ENCODE data around the gene STYXL1. TPM values are rescaled to one million over a fixed set of nuclear protein-coding genes. Genes with fewer than 3 reads are reported as not detected.

The STYXL1 gene
- total RNA-seq, 4 donors from 2014 or later, result 8.7 to 18.1 (median 12.5) TPM

DNA sequence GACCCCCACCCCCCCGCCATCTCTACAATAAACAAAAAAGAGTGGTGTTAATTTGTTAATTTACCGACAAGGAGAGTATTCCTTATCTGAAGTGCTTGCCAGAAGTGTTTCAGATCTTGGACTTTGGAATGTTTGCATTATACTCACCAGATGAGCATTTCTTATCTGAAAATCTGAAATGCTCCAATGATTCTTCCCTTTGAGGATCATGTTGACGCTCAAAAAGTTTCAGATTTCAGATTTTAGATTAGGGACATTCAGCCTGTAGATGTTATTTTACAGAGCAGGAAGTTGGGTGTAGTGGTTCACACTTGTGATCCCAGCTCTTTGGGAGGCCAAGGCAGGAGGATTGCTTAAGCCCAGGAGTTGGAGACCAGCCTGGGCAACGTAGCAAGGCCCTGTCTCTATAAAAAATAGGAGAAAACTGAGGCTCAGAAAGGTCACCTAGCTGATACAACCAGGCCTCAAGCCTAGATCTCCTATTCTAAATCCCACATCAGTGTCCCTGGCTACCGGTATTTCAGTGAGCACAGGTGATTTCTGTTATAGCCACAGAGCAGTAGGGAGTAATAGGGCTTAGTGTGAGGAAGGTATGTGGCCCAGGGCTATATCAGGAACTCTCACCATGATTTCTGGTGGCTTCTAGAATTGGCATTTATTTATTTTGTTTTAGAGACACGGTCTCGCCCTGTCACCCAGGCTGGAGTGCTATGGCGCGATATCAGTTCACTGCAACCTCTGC is 88.8 kb downstream of the STYXL1 start:
- ATAC-seq, result no peak
- Histone ChIP-seq H3K9me3 (no peaks in the 10 kb centered on the region), H3K4me1 (peaks cover 0 to 23% (median 6%) of the 10 kb centered on the region in 3 donors), H3K27ac (no peak overlapping the region), H3K27me3 (no peaks in the 10 kb centered on the region), H3K4me3 (no peak overlapping the region), H3K36me3 (peaks cover 0 to 70% of the 10 kb centered on the region in 2 donors)
- TF ChIP-seq, protein P1, sequence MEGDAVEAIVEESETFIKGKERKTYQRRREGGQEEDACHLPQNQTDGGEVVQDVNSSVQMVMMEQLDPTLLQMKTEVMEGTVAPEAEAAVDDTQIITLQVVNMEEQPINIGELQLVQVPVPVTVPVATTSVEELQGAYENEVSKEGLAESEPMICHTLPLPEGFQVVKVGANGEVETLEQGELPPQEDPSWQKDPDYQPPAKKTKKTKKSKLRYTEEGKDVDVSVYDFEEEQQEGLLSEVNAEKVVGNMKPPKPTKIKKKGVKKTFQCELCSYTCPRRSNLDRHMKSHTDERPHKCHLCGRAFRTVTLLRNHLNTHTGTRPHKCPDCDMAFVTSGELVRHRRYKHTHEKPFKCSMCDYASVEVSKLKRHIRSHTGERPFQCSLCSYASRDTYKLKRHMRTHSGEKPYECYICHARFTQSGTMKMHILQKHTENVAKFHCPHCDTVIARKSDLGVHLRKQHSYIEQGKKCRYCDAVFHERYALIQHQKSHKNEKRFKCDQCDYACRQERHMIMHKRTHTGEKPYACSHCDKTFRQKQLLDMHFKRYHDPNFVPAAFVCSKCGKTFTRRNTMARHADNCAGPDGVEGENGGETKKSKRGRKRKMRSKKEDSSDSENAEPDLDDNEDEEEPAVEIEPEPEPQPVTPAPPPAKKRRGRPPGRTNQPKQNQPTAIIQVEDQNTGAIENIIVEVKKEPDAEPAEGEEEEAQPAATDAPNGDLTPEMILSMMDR (IDR thresholded peaks at IDR 0.05), result no peak
- TF ChIP-seq EP300 (IDR thresholded peaks at IDR 0.05) (no peak), POLR2A (IDR thresholded peaks at IDR 0.05) (no peak), POLR2AphosphoS5 (IDR thresholded peaks at IDR 0.05) (no peak)
- WGBS, 2 donors (ENCODE audit: low coverage in 1 of 2), result 86 to 89% methylated on average over 6 to 9 of the region's 9 CpGs

DNA sequence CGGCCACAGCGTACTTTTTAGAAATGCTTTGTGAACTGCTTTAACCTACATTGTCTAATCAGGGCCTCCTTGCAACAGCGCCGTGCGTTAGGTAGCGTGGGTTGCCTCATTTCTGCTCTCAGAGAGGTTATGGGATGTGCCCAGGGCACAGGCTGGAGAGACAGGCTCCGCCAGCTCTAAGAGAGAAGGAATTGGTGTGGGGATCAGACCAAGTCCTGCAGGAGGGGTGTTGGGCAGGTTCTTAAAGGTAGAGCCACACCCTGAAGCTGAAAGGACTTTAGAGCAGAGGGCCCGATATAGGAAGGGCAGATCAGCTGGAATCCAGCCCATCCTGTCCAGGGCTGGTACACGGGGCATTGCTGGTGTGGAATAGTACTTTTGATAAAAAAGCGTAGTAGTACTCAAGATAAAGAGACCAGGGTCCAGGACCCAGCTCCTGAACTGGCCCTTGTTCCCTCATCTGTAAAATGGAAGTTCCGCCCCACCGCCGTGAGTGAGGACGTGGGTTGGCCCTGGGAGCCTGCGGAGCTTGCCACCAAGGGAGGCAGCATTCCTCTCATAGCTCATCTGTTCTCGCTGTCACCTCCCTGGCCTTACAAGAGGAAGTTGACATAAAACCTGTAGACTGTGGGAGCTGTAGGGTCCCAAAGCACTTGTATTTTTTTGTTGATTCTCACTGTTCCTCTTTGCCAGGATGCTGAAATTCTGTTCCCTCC is 90.6 kb downstream of the STYXL1 start:
- H3K9me3 ChIP-seq, result no peaks in the 10 kb centered on the region
- H3K27ac ChIP-seq, result no peak overlapping the region
- 75 to 81% methylated on average over 3 to 8 of the region's 16 CpGs for whole genome bisulfite sequencing, 2 donors (ENCODE audit: low coverage in 1 of 2)
- no peak for ATAC-seq
- H3K4me3 ChIP-seq, result no peak overlapping the region
- peaks cover 0 to 9% (median 0%) of the 10 kb centered on the region in 3 donors for H3K4me1 ChIP-seq
- H3K27me3 ChIP-seq, result no peaks in the 10 kb centered on the region
- TF ChIP-seq POLR2A (IDR thresholded peaks at IDR 0.05) (no peak), POLR2AphosphoS5 (IDR thresholded peaks at IDR 0.05) (no peak), EP300 (IDR thresholded peaks at IDR 0.05) (no peak)
- TF ChIP-seq, protein P1 (IDR thresholded peaks at IDR 0.05), result no peak
- H3K36me3 ChIP-seq, result peaks cover 0 to 76% of the 10 kb centered on the region in 2 donors

DNA sequence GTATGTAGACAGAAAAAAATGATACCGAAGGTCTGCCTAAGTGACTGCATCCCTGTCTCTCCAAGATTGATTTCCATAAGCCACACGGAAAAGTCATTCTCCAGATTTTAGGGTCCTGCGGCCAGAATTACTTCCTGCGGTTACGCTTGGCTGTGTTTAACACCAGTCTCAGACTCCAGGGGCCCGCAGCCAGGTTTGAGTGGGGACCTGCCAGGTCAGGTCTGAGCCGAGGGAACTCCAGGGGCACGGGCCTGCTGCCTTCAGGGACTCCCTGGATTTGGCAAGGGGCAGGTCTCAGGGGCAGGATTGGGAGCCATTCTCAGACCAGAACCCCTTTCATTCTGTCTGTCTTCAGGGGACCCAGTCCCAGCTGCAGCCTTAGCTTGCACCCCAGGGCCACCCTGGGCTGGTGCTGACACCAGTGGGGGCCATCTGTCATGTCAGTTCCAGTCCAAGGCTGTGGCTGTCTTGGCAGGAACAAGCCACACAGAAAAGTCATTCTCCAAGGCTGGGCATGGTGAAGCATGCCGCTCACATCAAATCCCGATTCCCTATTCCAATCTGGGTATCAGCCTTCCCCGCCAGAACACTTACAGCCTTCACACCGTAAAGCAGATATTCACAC is 92.4 kb downstream of the STYXL1 start:
- TF ChIP-seq, protein P1 (IDR thresholded peaks at IDR 0.05), result no peak
- TF ChIP-seq EP300 (IDR thresholded peaks at IDR 0.05) (no peak), POLR2A (IDR thresholded peaks at IDR 0.05) (no peak), POLR2AphosphoS5 (IDR thresholded peaks at IDR 0.05) (no peak)
- Histone ChIP-seq H3K27me3 (no peaks in the 10 kb centered on the region), H3K4me1 (peaks cover 0 to 14% (median 0%) of the 10 kb centered on the region in 3 donors), H3K9me3 (no peaks in the 10 kb centered on the region), H3K36me3 (peaks cover 0 to 71% of the 10 kb centered on the region in 2 donors), H3K4me3 (no peak overlapping the region), H3K27ac (no peak overlapping the region)
- WGBS, 2 donors (ENCODE audit: low coverage in 1 of 2), result 86 to 92% methylated on average over 1 to 10 of the region's 12 CpGs
- no peak for ATAC-seq

DNA sequence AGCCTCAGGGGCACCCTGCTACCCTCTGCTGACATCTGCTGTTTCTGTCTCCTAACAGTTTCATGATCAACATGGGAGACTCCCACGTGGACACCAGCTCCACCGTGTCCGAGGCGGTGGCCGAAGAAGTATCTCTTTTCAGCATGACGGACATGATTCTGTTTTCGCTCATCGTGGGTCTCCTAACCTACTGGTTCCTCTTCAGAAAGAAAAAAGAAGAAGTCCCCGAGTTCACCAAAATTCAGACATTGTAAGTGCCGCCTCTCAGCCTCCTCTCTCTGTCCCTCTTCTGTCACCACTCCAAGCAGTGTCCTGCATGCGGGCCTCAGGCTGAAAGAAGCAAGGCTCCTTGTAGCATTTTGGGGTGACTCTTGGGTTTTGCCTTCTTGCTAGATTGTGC is 93.9 kb downstream of the STYXL1 start:
- Histone ChIP-seq H3K27ac (no peak overlapping the region), H3K4me1 (peaks cover 0 to 21% (median 0%) of the 10 kb centered on the region in 3 donors), H3K36me3 (peaks cover 0 to 55% of the 10 kb centered on the region in 2 donors), H3K4me3 (no peak overlapping the region), H3K9me3 (no peaks in the 10 kb centered on the region), H3K27me3 (no peaks in the 10 kb centered on the region)
- 92 to 96% methylated on average over 8 to 11 of the region's 11 CpGs for WGBS, 2 donors (ENCODE audit: low coverage in 1 of 2)
- TF ChIP-seq POLR2AphosphoS5 (IDR thresholded peaks at IDR 0.05) (no peak), POLR2A (IDR thresholded peaks at IDR 0.05) (no peak), EP300 (IDR thresholded peaks at IDR 0.05) (no peak)
- TF ChIP-seq, protein P1 (IDR thresholded peaks at IDR 0.05), result no peak
- ATAC-seq, result no peak
